CD4-positive, alpha-beta T cell (primary cell): ENCODE data around the gene HIF1A. TPM values are rescaled to one million over a fixed set of nuclear protein-coding genes. Genes with fewer than 3 reads are reported as not detected.

Experiments
- ATAC-seq: fragments of 200-7000 bp; cut with Tn5 transposase; one replicate; pipeline ENCODE4 v1.10.0; 2022; ENCODE audit warnings: mild to moderate bottlenecking; ENCODE audit not compliant: poor library complexity
- CTCF ChIA-PET: fragments of 350-600 bp; sonication (Branson Sonifier 250); formaldehyde crosslinking; loops from one replicate; lab custom pipeline; 2021; ENCODE audit warnings: antibody characterized with exemption, inconsistent platforms; lab: Charles Lee
- POLR2A ChIA-PET: fragments of 350-600 bp; sonication (Branson Sonifier 250); formaldehyde crosslinking; loops from one replicate; lab custom pipeline; 2021; ENCODE audit warnings: antibody characterized with exemption, inconsistent platforms; lab: Charles Lee
- DNase-seq, 14 experiments: peaks; one replicate each; pipeline ENCODE4 v3.0.0-alpha.2; 2013 to 2020; ENCODE audit warnings: mixed read lengths in 2 of 14
- H3K27ac ChIP-seq, 2 donors: one replicate each; pipeline versions ENCODE4 v1.5.1 to v1.7.0; 2013; ENCODE audit warnings: low read length in 2 of 2, low read depth in 1 of 2, mild to moderate bottlenecking in 1 of 2
- H3K27me3 ChIP-seq, 2 experiments: 1 replicate in 1 of 2; 2 replicates in 1 of 2; pipeline versions ENCODE4 v1.6.1 to v1.7.0; 2013; ENCODE audit warnings: low read length in 2 of 2, control low read depth in 1 of 2, mild to moderate bottlenecking in 1 of 2, moderate library complexity in 1 of 2; ENCODE audit not compliant: insufficient read depth in 2 of 2, control insufficient read depth in 1 of 2
- H3K36me3 ChIP-seq: one replicate; pipeline ENCODE4 v1.6.1; 2013; ENCODE audit warnings: low read length, control low read depth; ENCODE audit not compliant: insufficient read depth
- H3K4me1 ChIP-seq: one replicate; pipeline ENCODE4 v1.6.1; 2013; ENCODE audit warnings: low read length, control low read depth; ENCODE audit not compliant: insufficient read depth
- H3K4me3 ChIP-seq: one replicate; pipeline ENCODE4 v1.5.1; 2013; ENCODE audit warnings: mild to moderate bottlenecking, low read length, moderate library complexity
- H3K9me3 ChIP-seq, 2 experiments: 1 replicate in 1 of 2; 2 replicates in 1 of 2; pipeline versions ENCODE4 v1.6.1 to v1.7.0; 2013; ENCODE audit warnings: low read length in 2 of 2, mild to moderate bottlenecking in 2 of 2, control low read depth in 1 of 2, moderate library complexity in 1 of 2; ENCODE audit not compliant: control insufficient read depth in 1 of 2, insufficient read depth in 1 of 2
- H3K27ac Mint-ChIP-seq: one replicate; pipeline ENCODE4 v1.8.0; 2020; ENCODE audit warnings: mixed read lengths
- H3K27me3 Mint-ChIP-seq: one replicate; pipeline ENCODE4 v1.8.0; 2021; ENCODE audit warnings: mixed read lengths
- H3K36me3 Mint-ChIP-seq: one replicate; pipeline ENCODE4 v1.8.0; 2021; ENCODE audit warnings: low read depth, mixed read lengths
- H3K4me1 Mint-ChIP-seq: one replicate; pipeline ENCODE4 v1.8.0; 2021; ENCODE audit warnings: low read depth, mixed read lengths
- H3K4me3 Mint-ChIP-seq: one replicate; pipeline ENCODE4 v1.8.0; 2020; ENCODE audit warnings: mild to moderate bottlenecking, mixed read lengths
- H3K9me3 Mint-ChIP-seq: one replicate; pipeline ENCODE4 v1.8.0; 2020; ENCODE audit warnings: mixed read lengths
- CTCF ChIP-seq: fragments of 200-600 bp; IDR thresholded peaks from one replicate; pipeline ENCODE4 v1.8.0; 2022; ENCODE audit warnings: antibody characterized with exemption, mild to moderate bottlenecking
- intact Hi-C, 2 experiments: fragments of 100-400 bp; cut with DNase I in 1 of 2; cut with micrococcal nuclease in 1 of 2; formaldehyde crosslinking; loops; one replicate each; pipeline versions ENCODE4 v1.15.1 to v1.9.0; 2023 to 2025; cut with DNase I, micrococcal nuclease
- total RNA-seq, 174 experiments: library from RNA in 2 of 174; stranded (reverse) in 2 of 174; gene quantifications; one replicate each; pipeline ENCODE4 v1.2.3 and lab custom pipeline; 2021 to 2026

The HIF1A gene
- total RNA-seq, 2 experiments from 2014 or later, result 350 to 369 TPM

- TF ChIP-seq CTCF, result no peak
- Mint-ChIP-seq H3K27ac (peak overlapping the region; percentile 86), H3K27me3 (no peaks in the 10 kb centered on the region), H3K36me3 (peaks cover 4% of the 10 kb centered on the region), H3K4me3 (peak overlapping the region; percentile 70), H3K9me3 (peaks cover 7% of the 10 kb centered on the region), H3K4me1 (peaks cover 69% of the 10 kb centered on the region)
- Histone ChIP-seq H3K36me3 (no peaks in the 10 kb centered on the region), H3K9me3 (no peaks in the 10 kb centered on the region), H3K27ac (peak overlapping the region; percentile 54 to 70), H3K4me1 (peaks cover 39% of the 10 kb centered on the region), H3K4me3 (peak overlapping the region; percentile 33), H3K27me3 (no peaks in the 10 kb centered on the region)
- intact Hi-C loops, result loop anchor here in 1 of 2 experiments (5.0 to 10.0 kb wide), 2 partner anchors 36 to 67 kb away; partner anchors contain the start of gene HIF1A
- DNase-seq (peak in 3 of 14 experiments; percentile 25 to 37 (median 32)), ATAC-seq (peak; percentile 25)
- ChIA-PET POLR2A (interaction anchor here (0.6 to 2.0 kb wide), 4 partner anchors 13 to 156 kb away, joined by 3 to 9 read pairs (median 3); partner anchors contain the start of gene HIF1A), CTCF (interaction anchor here (2.0 kb wide), 1 partner anchor 381 kb away, joined by 4 read pairs; no protein-coding TSS in a partner anchor)
Observed at GRCh38 chr14:61661471-61662400, 33.6 kb upstream of the HIF1A start.

GRCh38 chr14:61662437-61663311 is 32.6 kb upstream of the HIF1A start:
- peaks cover 7% of the 10 kb centered on the region for H3K9me3 Mint-ChIP-seq
- H3K27ac Mint-ChIP-seq, result peak overlapping the region; percentile 86
- H3K4me3 Mint-ChIP-seq, result peak overlapping the region; percentile 70
- H3K4me1 Mint-ChIP-seq, result peaks cover 69% of the 10 kb centered on the region
- POLR2A ChIA-PET, result interaction anchor here (0.6 to 2.0 kb wide), 5 partner anchors 10 to 157 kb away, joined by 3 to 10 read pairs (median 6); partner anchors contain the start of gene HIF1A
- Histone ChIP-seq H3K4me1 (peaks cover 49% of the 10 kb centered on the region), H3K27me3 (no peaks in the 10 kb centered on the region), H3K4me3 (peak overlapping the region; percentile 33), H3K9me3 (no peaks in the 10 kb centered on the region), H3K36me3 (no peaks in the 10 kb centered on the region), H3K27ac (peak overlapping the region; percentile 54 to 70)
- peaks cover 4% of the 10 kb centered on the region for H3K36me3 Mint-ChIP-seq
- CTCF ChIA-PET, result interaction anchor here (0.8 to 2.0 kb wide), 2 partner anchors 28 to 382 kb away, joined by 3 to 4 read pairs; no protein-coding TSS in a partner anchor
- intact Hi-C loops, result loop anchor here in 1 of 2 experiments (5.0 to 10.0 kb wide), 2 partner anchors 35 to 68 kb away; partner anchors contain the start of gene HIF1A
- ATAC-seq, result peak; percentile 75
- no peak for TF ChIP-seq CTCF
- DNase-seq, result peak in 13 of 14 experiments; percentile 13 to 92 (median 22)
- no peaks in the 10 kb centered on the region for H3K27me3 Mint-ChIP-seq
